Fibroblast of villous mesenchyme (primary cell): ENCODE measurements around the gene TASOR2. TPM values are rescaled to one million over a fixed set of nuclear protein-coding genes. Genes with fewer than 3 reads are reported as not detected.

Experiments
- DNase-seq: peaks from one replicate; pipeline ENCODE4 v3.0.0-alpha.2; 2010; ENCODE audit warnings: low read depth
- H3K4me3 ChIP-seq: 2 replicates; pipeline ENCODE4 v1.5.1; 2011; ENCODE audit warnings: low read depth, mild to moderate bottlenecking, low read length
- CTCF ChIP-seq: IDR thresholded peaks from 2 replicates; pipeline ENCODE4 v1.5.1; 2012; ENCODE audit warnings: low read depth, mild to moderate bottlenecking, low read length; ENCODE audit not compliant: insufficient read depth
- total RNA-seq: library from RNA; depleted of rRNA; stranded (reverse); fragments of >200 nt; gene quantifications from 2 replicates; pipeline ENCODE4 v1.2.3, GENCODE V29; 2012

Gene TASOR2
- total RNA-seq, 1 donor = 122 TPM

GRCh38 chr10:5697342-5697741, 12.7 kb downstream of the TASOR2 start:
- no peak for TF ChIP-seq CTCF
- no peak for DNase-seq
- H3K4me3 ChIP-seq = no peak overlapping the region

- no peak for DNase-seq
- no peak for TF ChIP-seq CTCF
- H3K4me3 ChIP-seq = no peak overlapping the region
These were observed 13.4 kb downstream of the TASOR2 start for GRCh38 chr10:5698062-5698461.

GRCh38 chr10:5708356-5708755, 23.7 kb downstream of the TASOR2 start:
- no peak overlapping the region for H3K4me3 ChIP-seq
- no peak for DNase-seq
- no peak for TF ChIP-seq CTCF

- TF ChIP-seq CTCF = no peak
- DNase-seq = no peak
- no peak overlapping the region for H3K4me3 ChIP-seq
These were observed 25.2 kb downstream of the TASOR2 start for GRCh38 chr10:5709865-5710264.

- TF ChIP-seq CTCF = no peak
- DNase-seq = peak; percentile 31
- H3K4me3 ChIP-seq = peak overlapping the region; percentile 43
These were observed 26.2 kb downstream of the TASOR2 start for GRCh38 chr10:5710859-5711258.

- peak overlapping the region; percentile 43 for H3K4me3 ChIP-seq
These were observed 27.0 kb downstream of the TASOR2 start for GRCh38 chr10:5711642-5712041.

More at GRCh38 chr10:5711642-5712041, 27.0 kb downstream of the TASOR2 start:
- no peak for TF ChIP-seq CTCF
- DNase-seq = no peak
